ENCODE results near the gene SERPINI1.

GRCh38 chr3:167854063-167854462 is 118.5 kb downstream of the SERPINI1 start:
- TF ChIP-seq POLR2A (IDR thresholded peaks at IDR 0.05; ENCODE audit: low read length) (no peak), GATA1 (IDR thresholded peaks at IDR 0.05; ENCODE audit: low read depth, low read length) (no peak)

All from erythroblast (primary cell).